Breast epithelium (tissue), 3 donors: ENCODE results near the gene METTL1.

Experiments
- POLR2A ChIP-seq: fragments of 450-650 bp; IDR thresholded peaks from one replicate; pipeline ENCODE4 v1.6.1; 2016; ENCODE audit warnings: antibody characterized with exemption, mild to moderate bottlenecking, moderate library complexity
- POLR2AphosphoS5 ChIP-seq, 3 donors: sonication (generic); formaldehyde crosslinking; IDR thresholded peaks; one replicate each; pipeline ENCODE4 v1.6.1; 2017; ENCODE audit warnings: antibody characterized with exemption in 3 of 3
- TF ChIP-seq, protein P1 (sequence below), 3 donors: fragments of 450-650 bp; IDR thresholded peaks; one replicate each; pipeline ENCODE4 v1.5.1; 2016 to 2017; ENCODE audit warnings: antibody characterized with exemption in 3 of 3, mild to moderate bottlenecking in 3 of 3, moderate library complexity in 3 of 3

DNA sequence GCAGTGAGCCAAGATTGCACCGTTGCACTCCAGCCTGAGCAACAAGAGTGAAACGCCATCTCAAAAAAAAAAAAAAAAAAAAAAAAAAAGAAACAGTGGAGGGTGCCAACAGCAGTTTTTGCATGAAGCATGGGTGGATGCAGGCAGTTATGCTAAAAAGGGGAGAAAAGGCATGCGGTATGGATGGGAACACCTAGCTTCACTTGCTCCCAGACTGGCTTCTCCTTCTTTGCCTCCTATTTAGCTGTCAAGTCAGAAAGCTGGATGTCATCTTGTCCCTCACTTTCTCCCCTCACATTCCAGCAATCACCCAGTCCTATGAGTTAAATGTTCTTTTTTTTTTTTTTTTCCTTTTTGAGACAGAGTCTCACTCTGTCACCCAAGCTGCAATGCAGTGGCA, 3.1 kb upstream of the METTL1 start:
- TF ChIP-seq, protein P1, sequence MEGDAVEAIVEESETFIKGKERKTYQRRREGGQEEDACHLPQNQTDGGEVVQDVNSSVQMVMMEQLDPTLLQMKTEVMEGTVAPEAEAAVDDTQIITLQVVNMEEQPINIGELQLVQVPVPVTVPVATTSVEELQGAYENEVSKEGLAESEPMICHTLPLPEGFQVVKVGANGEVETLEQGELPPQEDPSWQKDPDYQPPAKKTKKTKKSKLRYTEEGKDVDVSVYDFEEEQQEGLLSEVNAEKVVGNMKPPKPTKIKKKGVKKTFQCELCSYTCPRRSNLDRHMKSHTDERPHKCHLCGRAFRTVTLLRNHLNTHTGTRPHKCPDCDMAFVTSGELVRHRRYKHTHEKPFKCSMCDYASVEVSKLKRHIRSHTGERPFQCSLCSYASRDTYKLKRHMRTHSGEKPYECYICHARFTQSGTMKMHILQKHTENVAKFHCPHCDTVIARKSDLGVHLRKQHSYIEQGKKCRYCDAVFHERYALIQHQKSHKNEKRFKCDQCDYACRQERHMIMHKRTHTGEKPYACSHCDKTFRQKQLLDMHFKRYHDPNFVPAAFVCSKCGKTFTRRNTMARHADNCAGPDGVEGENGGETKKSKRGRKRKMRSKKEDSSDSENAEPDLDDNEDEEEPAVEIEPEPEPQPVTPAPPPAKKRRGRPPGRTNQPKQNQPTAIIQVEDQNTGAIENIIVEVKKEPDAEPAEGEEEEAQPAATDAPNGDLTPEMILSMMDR (IDR thresholded peaks at IDR 0.05), result no peak
- TF ChIP-seq POLR2A (no peak), POLR2AphosphoS5 (IDR thresholded peaks at IDR 0.05) (no peak)
